Progenitor cell of endocrine pancreas (in vitro differentiated cells): Measurements from ENCODE around the gene FSTL4. TPM values are rescaled to one million over a fixed set of nuclear protein-coding genes. Genes with fewer than 3 reads are reported as not detected.

ENCODE experiments used
- DNase-seq: peaks from one replicate; pipeline ENCODE4 v3.0.0; 2021; ENCODE audit warnings: low spot score; ENCODE audit not compliant: unreplicated experiment
- H3K27ac Mint-ChIP-seq: 2 replicates; pipeline ENCODE4 v1.8.0; 2021; ENCODE audit warnings: mild to moderate bottlenecking, moderate library complexity, mixed read lengths
- H3K27me3 Mint-ChIP-seq: 2 replicates; pipeline ENCODE4 v1.8.0; 2021; ENCODE audit warnings: mixed read lengths
- H3K36me3 Mint-ChIP-seq: 2 replicates; pipeline ENCODE4 v1.8.0; 2022; ENCODE audit warnings: mixed read lengths; ENCODE audit not compliant: insufficient read depth
- H3K4me1 Mint-ChIP-seq: 2 replicates; pipeline ENCODE4 v1.8.0; 2021; ENCODE audit warnings: low read depth, mixed read lengths
- H3K4me3 Mint-ChIP-seq: 2 replicates; pipeline ENCODE4 v1.8.0; 2021; ENCODE audit warnings: low read depth, mild to moderate bottlenecking, moderate library complexity, mixed read lengths
- H3K9me3 Mint-ChIP-seq: 2 replicates; pipeline ENCODE4 v1.8.0; 2021; ENCODE audit warnings: low read depth, mixed read lengths
- CTCF ChIP-seq: fragments of 200-600 bp; sonication (generic); IDR thresholded peaks from one replicate; pipeline ENCODE4 v1.5.0; 2021; ENCODE audit warnings: antibody characterized with exemption, mild to moderate bottlenecking; ENCODE audit not compliant: unreplicated experiment
- total RNA-seq: library from RNA; stranded (reverse); gene quantifications from 2 replicates; pipeline ENCODE4 v1.2.1, GENCODE V29; 2021

The FSTL4 gene
- total RNA-seq, 1 donor from 2014 or later = 2.4 TPM

GRCh38 chr5:133343196-133343595 lies 269.1 kb downstream of the FSTL4 start:
- TF ChIP-seq CTCF = no peak
- H3K4me1 Mint-ChIP-seq = peaks cover 4% of the 10 kb centered on the region
- no peak for DNase-seq

DNA sequence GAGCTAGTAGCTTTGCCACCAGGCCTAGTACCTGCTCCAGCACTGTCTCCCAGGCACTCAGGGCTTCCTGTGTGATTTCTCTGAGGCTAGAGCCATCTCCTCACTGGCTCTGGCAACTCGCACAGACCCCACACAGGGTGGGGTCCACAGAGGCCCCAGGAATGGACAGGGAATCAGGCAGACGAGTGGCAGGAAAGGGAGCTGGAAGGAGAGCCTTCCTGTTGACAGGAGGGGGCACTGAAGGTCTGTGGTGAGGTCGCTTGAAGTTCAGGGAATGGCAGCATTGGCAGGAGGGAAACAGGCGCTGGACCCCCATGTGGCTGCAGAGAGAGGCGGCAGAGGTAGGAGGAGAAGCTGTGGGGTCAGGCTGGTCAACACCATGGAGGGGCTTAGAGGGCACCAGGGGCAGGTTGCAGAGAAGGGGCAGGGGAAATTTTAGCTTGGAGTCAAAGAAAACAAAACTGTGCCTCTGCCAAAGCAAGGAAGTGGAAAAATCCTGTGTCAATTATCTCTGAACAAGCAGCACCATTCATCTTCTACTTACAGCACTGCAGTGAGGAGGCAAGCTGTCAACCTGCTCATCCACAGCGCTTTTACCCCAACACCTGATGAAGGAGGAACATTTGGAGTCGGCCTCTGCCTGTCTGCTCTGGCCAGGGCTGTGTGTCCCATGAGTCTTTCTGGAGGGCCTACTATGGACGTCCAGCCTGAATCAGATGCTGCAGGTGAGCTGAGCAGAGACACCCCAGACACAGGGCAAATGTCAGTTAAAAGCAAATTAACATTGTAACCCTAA lies 270.2 kb downstream of the FSTL4 start:
- H3K4me1 Mint-ChIP-seq = peaks cover 4% of the 10 kb centered on the region
- H3K27ac Mint-ChIP-seq = no peak overlapping the region
- TF ChIP-seq CTCF = no peak
- H3K36me3 Mint-ChIP-seq = no peaks in the 10 kb centered on the region
- DNase-seq = no peak
- no peak overlapping the region for H3K4me3 Mint-ChIP-seq
- H3K9me3 Mint-ChIP-seq = no peaks in the 10 kb centered on the region
- peaks cover 12% of the 10 kb centered on the region for H3K27me3 Mint-ChIP-seq

More at GRCh38 chr5:133343196-133343595, 269.1 kb downstream of the FSTL4 start:
- H3K27ac Mint-ChIP-seq = no peak overlapping the region
- no peaks in the 10 kb centered on the region for H3K36me3 Mint-ChIP-seq
- no peaks in the 10 kb centered on the region for H3K9me3 Mint-ChIP-seq
- no peak overlapping the region for H3K4me3 Mint-ChIP-seq
- H3K27me3 Mint-ChIP-seq = peaks cover 14% of the 10 kb centered on the region

GRCh38 chr5:133341296-133341695 lies 271.0 kb downstream of the FSTL4 start:
- Mint-ChIP-seq H3K4me3 (no peak overlapping the region), H3K27me3 (peaks cover 6% of the 10 kb centered on the region), H3K36me3 (no peaks in the 10 kb centered on the region), H3K4me1 (peaks cover 4% of the 10 kb centered on the region), H3K9me3 (no peaks in the 10 kb centered on the region), H3K27ac (no peak overlapping the region)
- TF ChIP-seq CTCF = no peak
- DNase-seq = no peak

DNA sequence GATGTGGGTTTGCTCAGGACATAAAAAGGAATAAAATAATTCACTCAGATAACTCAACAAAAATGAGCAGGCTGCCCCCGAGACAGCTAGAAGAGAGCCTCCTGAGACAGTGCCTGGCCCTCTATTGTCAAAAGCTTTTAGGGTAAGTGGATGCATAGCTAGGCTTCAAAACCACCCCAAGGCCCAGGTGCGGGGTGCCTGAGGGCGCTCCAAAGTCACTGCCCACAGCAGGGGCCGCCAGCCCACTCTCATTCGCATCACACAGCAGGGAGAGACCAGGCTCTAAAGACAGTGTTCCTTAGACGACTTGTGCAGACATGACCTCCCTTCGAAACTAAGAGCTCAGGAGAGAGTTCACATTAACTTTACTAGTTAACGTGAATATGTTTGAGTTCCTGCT lies 271.5 kb downstream of the FSTL4 start:
- no peaks in the 10 kb centered on the region for H3K9me3 Mint-ChIP-seq
- TF ChIP-seq CTCF = no peak
- H3K36me3 Mint-ChIP-seq = no peaks in the 10 kb centered on the region
- H3K27ac Mint-ChIP-seq = no peak overlapping the region
- no peak overlapping the region for H3K4me3 Mint-ChIP-seq
- no peak for DNase-seq
- H3K4me1 Mint-ChIP-seq = peaks cover 4% of the 10 kb centered on the region
- H3K27me3 Mint-ChIP-seq = peaks cover 6% of the 10 kb centered on the region

GRCh38 chr5:133340002-133340755 lies 272.2 kb downstream of the FSTL4 start:
- DNase-seq = no peak
- Mint-ChIP-seq H3K36me3 (no peaks in the 10 kb centered on the region), H3K9me3 (no peaks in the 10 kb centered on the region), H3K27ac (no peak overlapping the region), H3K4me3 (no peak overlapping the region), H3K27me3 (peaks cover 3% of the 10 kb centered on the region), H3K4me1 (peaks cover 4% of the 10 kb centered on the region)
- TF ChIP-seq CTCF = no peak
